Measurements from ENCODE around the gene CRKL.

CRKL gene

GRCh38 chr22:20948450-20948849 is 31.2 kb downstream of the CRKL start:
- H3K4me3 ChIP-seq (ENCODE audit: low read depth in 1 of 2, low read length in 2 of 2), result no peak overlapping the region
- no peak overlapping the region for H3K27ac ChIP-seq (ENCODE audit: low read length)
- peaks cover 0 to 6% of the 10 kb centered on the region in 2 donors for H3K4me1 ChIP-seq (ENCODE audit: control insufficient read depth in 1 of 2, insufficient read depth in 2 of 2, low read length in 2 of 2)
- no peaks in the 10 kb centered on the region for H3K9me3 ChIP-seq (ENCODE audit: control insufficient read depth in 1 of 2, low read length in 2 of 2)
- no peaks in the 10 kb centered on the region for H3K27me3 ChIP-seq (ENCODE audit: low read depth, low read length)
- H3K36me3 ChIP-seq (ENCODE audit: control insufficient read depth in 1 of 2, insufficient read depth in 2 of 2, low read length in 2 of 2), result peaks cover 32 to 33% of the 10 kb centered on the region in 2 donors

GRCh38 chr22:20948989-20949388 is 31.8 kb downstream of the CRKL start:
- no peaks in the 10 kb centered on the region for H3K9me3 ChIP-seq (ENCODE audit: control insufficient read depth in 1 of 2, low read length in 2 of 2)
- H3K4me3 ChIP-seq (ENCODE audit: low read depth in 1 of 2, low read length in 2 of 2), result no peak overlapping the region
- H3K36me3 ChIP-seq (ENCODE audit: control insufficient read depth in 1 of 2, insufficient read depth in 2 of 2, low read length in 2 of 2), result peaks cover 38% of the 10 kb centered on the region in 2 donors
- peaks cover 0 to 6% of the 10 kb centered on the region in 2 donors for H3K4me1 ChIP-seq (ENCODE audit: control insufficient read depth in 1 of 2, insufficient read depth in 2 of 2, low read length in 2 of 2)
- H3K27me3 ChIP-seq (ENCODE audit: low read depth, low read length), result no peaks in the 10 kb centered on the region
- H3K27ac ChIP-seq (ENCODE audit: low read length), result no peak overlapping the region

- Histone ChIP-seq H3K4me3 (ENCODE audit: low read depth in 1 of 2, low read length in 2 of 2) (no peak overlapping the region), H3K4me1 (ENCODE audit: control insufficient read depth in 1 of 2, insufficient read depth in 2 of 2, low read length in 2 of 2) (peaks cover 0 to 6% of the 10 kb centered on the region in 2 donors), H3K9me3 (ENCODE audit: control insufficient read depth in 1 of 2, low read length in 2 of 2) (no peaks in the 10 kb centered on the region), H3K36me3 (ENCODE audit: control insufficient read depth in 1 of 2, insufficient read depth in 2 of 2, low read length in 2 of 2) (peaks cover 39% of the 10 kb centered on the region in 2 donors), H3K27me3 (ENCODE audit: low read depth, low read length) (no peaks in the 10 kb centered on the region), H3K27ac (ENCODE audit: low read length) (no peak overlapping the region)
Measured at GRCh38 chr22:20949698-20950183, 32.5 kb downstream of the CRKL start.

- Histone ChIP-seq H3K9me3 (ENCODE audit: control insufficient read depth in 1 of 2, low read length in 2 of 2) (no peaks in the 10 kb centered on the region), H3K27ac (ENCODE audit: low read length) (peak overlapping the region; percentile 42), H3K4me1 (ENCODE audit: control insufficient read depth in 1 of 2, insufficient read depth in 2 of 2, low read length in 2 of 2) (peaks cover 0 to 6% of the 10 kb centered on the region in 2 donors), H3K27me3 (ENCODE audit: low read depth, low read length) (no peaks in the 10 kb centered on the region), H3K4me3 (ENCODE audit: low read depth in 1 of 2, low read length in 2 of 2) (no peak overlapping the region), H3K36me3 (ENCODE audit: control insufficient read depth in 1 of 2, insufficient read depth in 2 of 2, low read length in 2 of 2) (peaks cover 39% of the 10 kb centered on the region in 2 donors)
Measured at GRCh38 chr22:20951151-20951931, 34.1 kb downstream of the CRKL start.

- peak overlapping the region; percentile 42 for H3K27ac ChIP-seq (ENCODE audit: low read length)
- H3K4me3 ChIP-seq (ENCODE audit: low read depth in 1 of 2, low read length in 2 of 2), result no peak overlapping the region
- no peaks in the 10 kb centered on the region for H3K27me3 ChIP-seq (ENCODE audit: low read depth, low read length)
- H3K9me3 ChIP-seq (ENCODE audit: control insufficient read depth in 1 of 2, low read length in 2 of 2), result no peaks in the 10 kb centered on the region
- peaks cover 39% of the 10 kb centered on the region in 2 donors for H3K36me3 ChIP-seq (ENCODE audit: control insufficient read depth in 1 of 2, insufficient read depth in 2 of 2, low read length in 2 of 2)
- H3K4me1 ChIP-seq (ENCODE audit: control insufficient read depth in 1 of 2, insufficient read depth in 2 of 2, low read length in 2 of 2), result peaks cover 0 to 5% of the 10 kb centered on the region in 2 donors
Measured at GRCh38 chr22:20951932-20952380, 34.7 kb downstream of the CRKL start.

- no peak overlapping the region for H3K4me3 ChIP-seq (ENCODE audit: low read depth in 1 of 2, low read length in 2 of 2)
- peaks cover 0 to 5% of the 10 kb centered on the region in 2 donors for H3K4me1 ChIP-seq (ENCODE audit: control insufficient read depth in 1 of 2, insufficient read depth in 2 of 2, low read length in 2 of 2)
- H3K36me3 ChIP-seq (ENCODE audit: control insufficient read depth in 1 of 2, insufficient read depth in 2 of 2, low read length in 2 of 2), result peaks cover 39% of the 10 kb centered on the region in 2 donors
- H3K27ac ChIP-seq (ENCODE audit: low read length), result peak overlapping the region; percentile 42
- H3K9me3 ChIP-seq (ENCODE audit: control insufficient read depth in 1 of 2, low read length in 2 of 2), result no peaks in the 10 kb centered on the region
- H3K27me3 ChIP-seq (ENCODE audit: low read depth, low read length), result no peaks in the 10 kb centered on the region
Measured at GRCh38 chr22:20952544-20953341, 35.5 kb downstream of the CRKL start.

GRCh38 chr22:20953342-20953608 is 36.1 kb downstream of the CRKL start:
- H3K4me1 ChIP-seq (ENCODE audit: control insufficient read depth in 1 of 2, insufficient read depth in 2 of 2, low read length in 2 of 2), result peaks cover 0 to 10% of the 10 kb centered on the region in 2 donors
- no peaks in the 10 kb centered on the region for H3K27me3 ChIP-seq (ENCODE audit: low read depth, low read length)
- peak overlapping the region; percentile 42 for H3K27ac ChIP-seq (ENCODE audit: low read length)
- H3K4me3 ChIP-seq (ENCODE audit: low read depth in 1 of 2, low read length in 2 of 2), result no peak overlapping the region
- H3K36me3 ChIP-seq (ENCODE audit: control insufficient read depth in 1 of 2, insufficient read depth in 2 of 2, low read length in 2 of 2), result peaks cover 39% of the 10 kb centered on the region in 2 donors
- no peaks in the 10 kb centered on the region for H3K9me3 ChIP-seq (ENCODE audit: control insufficient read depth in 1 of 2, low read length in 2 of 2)

- H3K4me3 ChIP-seq (ENCODE audit: low read depth in 1 of 2, low read length in 2 of 2), result no peak overlapping the region
- peak overlapping the region; percentile 42 for H3K27ac ChIP-seq (ENCODE audit: low read length)
- H3K27me3 ChIP-seq (ENCODE audit: low read depth, low read length), result no peaks in the 10 kb centered on the region
- no peaks in the 10 kb centered on the region for H3K9me3 ChIP-seq (ENCODE audit: control insufficient read depth in 1 of 2, low read length in 2 of 2)
- H3K4me1 ChIP-seq (ENCODE audit: control insufficient read depth in 1 of 2, insufficient read depth in 2 of 2, low read length in 2 of 2), result peaks cover 0 to 12% of the 10 kb centered on the region in 2 donors
- peaks cover 39% of the 10 kb centered on the region in 2 donors for H3K36me3 ChIP-seq (ENCODE audit: control insufficient read depth in 1 of 2, insufficient read depth in 2 of 2, low read length in 2 of 2)
Measured at GRCh38 chr22:20953668-20954500, 36.7 kb downstream of the CRKL start.

- H3K27me3 ChIP-seq (ENCODE audit: low read depth, low read length), result no peaks in the 10 kb centered on the region
- H3K4me3 ChIP-seq (ENCODE audit: low read depth in 1 of 2, low read length in 2 of 2), result no peak overlapping the region
- peaks cover 27 to 31% of the 10 kb centered on the region in 2 donors for H3K36me3 ChIP-seq (ENCODE audit: control insufficient read depth in 1 of 2, insufficient read depth in 2 of 2, low read length in 2 of 2)
- H3K27ac ChIP-seq (ENCODE audit: low read length), result no peak overlapping the region
- H3K9me3 ChIP-seq (ENCODE audit: control insufficient read depth in 1 of 2, low read length in 2 of 2), result no peaks in the 10 kb centered on the region
- peaks cover 0 to 12% of the 10 kb centered on the region in 2 donors for H3K4me1 ChIP-seq (ENCODE audit: control insufficient read depth in 1 of 2, insufficient read depth in 2 of 2, low read length in 2 of 2)
Measured at GRCh38 chr22:20955548-20955947, 38.3 kb downstream of the CRKL start.

- H3K9me3 ChIP-seq (ENCODE audit: control insufficient read depth in 1 of 2, low read length in 2 of 2), result no peaks in the 10 kb centered on the region
- H3K4me3 ChIP-seq (ENCODE audit: low read depth in 1 of 2, low read length in 2 of 2), result peak overlapping the region; percentile 63 to 69
- H3K27me3 ChIP-seq (ENCODE audit: low read depth, low read length), result no peaks in the 10 kb centered on the region
- peak overlapping the region; percentile 51 for H3K27ac ChIP-seq (ENCODE audit: low read length)
- H3K4me1 ChIP-seq (ENCODE audit: control insufficient read depth in 1 of 2, insufficient read depth in 2 of 2, low read length in 2 of 2), result peaks cover 0 to 12% of the 10 kb centered on the region in 2 donors
- peaks cover 22 to 23% of the 10 kb centered on the region in 2 donors for H3K36me3 ChIP-seq (ENCODE audit: control insufficient read depth in 1 of 2, insufficient read depth in 2 of 2, low read length in 2 of 2)
Measured at GRCh38 chr22:20956258-20957101, 39.3 kb downstream of the CRKL start.
